Sigmoid colon (tissue), 4 donors: ENCODE measurements around the gene GSTO2.

Experiments
- EP300 ChIP-seq, 4 donors: sonication (generic); formaldehyde crosslinking; IDR thresholded peaks; one replicate each; pipeline ENCODE4 v1.6.1; 2017; ENCODE audit warnings: antibody characterized with exemption in 4 of 4
- POLR2A ChIP-seq, 2 donors: fragments of 450-650 bp; IDR thresholded peaks; one replicate each; pipeline ENCODE4 v1.6.1; 2016; ENCODE audit warnings: antibody characterized with exemption in 2 of 2, mild to moderate bottlenecking in 2 of 2, moderate library complexity in 2 of 2
- POLR2AphosphoS5 ChIP-seq, 4 donors: sonication (generic); formaldehyde crosslinking; IDR thresholded peaks; one replicate each; pipeline ENCODE4 v1.6.1; 2017; ENCODE audit warnings: antibody characterized with exemption in 4 of 4
- TF ChIP-seq, protein P1 (sequence below), 4 experiments: fragments of 450-650 bp in 3 of 4; fragments of 200-600 bp in 1 of 4; IDR thresholded peaks; one replicate each; pipeline ENCODE4 v1.5.1; 2016 to 2019; ENCODE audit warnings: antibody characterized with exemption in 4 of 4, mild to moderate bottlenecking in 3 of 4, moderate library complexity in 2 of 4

GRCh38 chr10:104220522-104220921, 48.5 kb upstream of the GSTO2 start:
- no peak for TF ChIP-seq POLR2A (IDR thresholded peaks at IDR 0.05)
- TF ChIP-seq, protein P1, sequence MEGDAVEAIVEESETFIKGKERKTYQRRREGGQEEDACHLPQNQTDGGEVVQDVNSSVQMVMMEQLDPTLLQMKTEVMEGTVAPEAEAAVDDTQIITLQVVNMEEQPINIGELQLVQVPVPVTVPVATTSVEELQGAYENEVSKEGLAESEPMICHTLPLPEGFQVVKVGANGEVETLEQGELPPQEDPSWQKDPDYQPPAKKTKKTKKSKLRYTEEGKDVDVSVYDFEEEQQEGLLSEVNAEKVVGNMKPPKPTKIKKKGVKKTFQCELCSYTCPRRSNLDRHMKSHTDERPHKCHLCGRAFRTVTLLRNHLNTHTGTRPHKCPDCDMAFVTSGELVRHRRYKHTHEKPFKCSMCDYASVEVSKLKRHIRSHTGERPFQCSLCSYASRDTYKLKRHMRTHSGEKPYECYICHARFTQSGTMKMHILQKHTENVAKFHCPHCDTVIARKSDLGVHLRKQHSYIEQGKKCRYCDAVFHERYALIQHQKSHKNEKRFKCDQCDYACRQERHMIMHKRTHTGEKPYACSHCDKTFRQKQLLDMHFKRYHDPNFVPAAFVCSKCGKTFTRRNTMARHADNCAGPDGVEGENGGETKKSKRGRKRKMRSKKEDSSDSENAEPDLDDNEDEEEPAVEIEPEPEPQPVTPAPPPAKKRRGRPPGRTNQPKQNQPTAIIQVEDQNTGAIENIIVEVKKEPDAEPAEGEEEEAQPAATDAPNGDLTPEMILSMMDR (IDR thresholded peaks at IDR 0.05): no peak
- no peak for TF ChIP-seq POLR2AphosphoS5 (IDR thresholded peaks at IDR 0.05)
- no peak for TF ChIP-seq EP300 (IDR thresholded peaks at IDR 0.05)
